Duodenal mucosa (tissue), 2 donors: ENCODE data around the gene DCHS2.

Source experiments
- H3K27ac ChIP-seq: one replicate; pipeline ENCODE4 v1.7.0; 2013; ENCODE audit warnings: low read depth, low read length
- H3K27me3 ChIP-seq, 2 donors: one replicate each; pipeline ENCODE4 v1.7.0; 2013; ENCODE audit warnings: low read length in 2 of 2, control low read depth in 1 of 2; ENCODE audit not compliant: insufficient read depth in 2 of 2, control insufficient read depth in 1 of 2
- H3K36me3 ChIP-seq, 2 donors: one replicate each; pipeline ENCODE4 v1.7.0; 2013; ENCODE audit warnings: low read length in 2 of 2, control low read depth in 1 of 2; ENCODE audit not compliant: insufficient read depth in 2 of 2, control insufficient read depth in 1 of 2
- H3K4me1 ChIP-seq, 2 donors: one replicate each; pipeline ENCODE4 v1.7.0; 2013; ENCODE audit warnings: low read length in 2 of 2, control low read depth in 1 of 2; ENCODE audit not compliant: insufficient read depth in 2 of 2, control insufficient read depth in 1 of 2
- H3K4me3 ChIP-seq, 2 donors: one replicate each; pipeline ENCODE4 v1.7.0; 2013; ENCODE audit warnings: low read length in 2 of 2, low read depth in 1 of 2
- H3K9ac ChIP-seq, 2 donors: one replicate each; pipeline ENCODE4 v1.7.0; 2013; ENCODE audit warnings: low read length in 2 of 2, low read depth in 1 of 2
- H3K9me3 ChIP-seq, 2 donors: one replicate each; pipeline ENCODE4 v1.7.0; 2013; ENCODE audit warnings: low read length in 2 of 2, control low read depth in 1 of 2; ENCODE audit not compliant: control insufficient read depth in 1 of 2

The DCHS2 gene

DNA sequence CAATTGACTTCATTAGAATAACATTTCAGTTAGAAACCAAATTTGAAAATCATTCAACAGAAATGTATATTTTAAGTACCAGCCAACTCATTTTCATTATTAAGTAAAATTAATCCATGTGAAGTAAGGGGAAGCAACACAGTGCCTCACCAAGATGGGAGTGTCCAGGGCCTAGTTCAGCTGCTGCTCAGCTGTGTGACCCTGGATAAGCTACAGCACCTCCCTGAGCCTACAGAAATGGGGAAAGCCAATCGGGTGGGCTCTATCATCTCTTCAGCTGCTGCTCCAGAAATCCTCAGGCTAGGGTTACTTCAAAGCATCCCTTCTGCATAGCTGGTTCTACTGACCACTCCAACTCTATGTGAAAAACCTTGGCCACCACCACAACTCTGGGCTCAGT lies 18.7 kb downstream of the DCHS2 start:
- no peak overlapping the region for H3K9ac ChIP-seq
- no peaks in the 10 kb centered on the region for H3K4me1 ChIP-seq
- no peaks in the 10 kb centered on the region for H3K27me3 ChIP-seq
- H3K27ac ChIP-seq = no peak overlapping the region
- H3K9me3 ChIP-seq = no peaks in the 10 kb centered on the region
- no peaks in the 10 kb centered on the region for H3K36me3 ChIP-seq
- H3K4me3 ChIP-seq = no peak overlapping the region

DNA sequence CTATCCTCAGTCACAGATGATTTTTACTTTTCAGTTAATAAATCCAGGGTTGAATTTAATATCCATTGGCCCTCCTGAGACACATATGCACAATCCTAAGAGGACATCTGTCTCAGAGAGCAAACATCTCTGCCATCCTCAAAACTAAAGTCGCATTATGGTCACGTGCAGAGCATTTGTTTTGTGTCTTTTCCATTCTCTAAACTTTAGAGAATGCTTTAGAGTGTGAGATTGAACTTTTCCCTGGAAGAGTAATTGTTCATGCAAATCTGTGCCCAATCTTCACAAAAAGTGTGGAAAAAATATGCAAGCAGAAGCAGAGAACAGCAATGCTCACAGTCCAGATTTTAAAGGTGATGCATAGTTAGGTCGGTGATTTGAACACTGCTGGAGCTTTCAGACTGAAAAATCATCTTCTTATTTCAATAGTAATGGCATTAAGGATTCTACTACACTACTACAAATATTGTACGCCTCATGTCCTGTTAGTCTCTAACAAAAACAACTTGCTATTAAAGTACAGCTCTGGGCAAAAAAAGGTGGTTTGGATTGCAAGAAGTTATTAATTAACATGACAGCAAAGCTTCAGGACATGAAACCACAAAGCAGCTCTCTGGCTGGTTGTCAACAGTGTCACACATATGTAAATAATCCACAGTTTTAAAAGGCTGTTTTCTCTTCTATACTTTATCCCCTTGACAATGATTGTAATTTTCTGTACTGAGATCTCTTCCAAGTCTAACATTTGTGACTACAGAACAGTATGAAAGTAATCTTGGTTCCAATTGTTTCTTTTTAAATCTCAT lies 19.9 kb downstream of the DCHS2 start:
- H3K36me3 ChIP-seq = no peaks in the 10 kb centered on the region
- H3K4me1 ChIP-seq = no peaks in the 10 kb centered on the region
- no peaks in the 10 kb centered on the region for H3K9me3 ChIP-seq
- no peaks in the 10 kb centered on the region for H3K27me3 ChIP-seq
- no peak overlapping the region for H3K4me3 ChIP-seq
- no peak overlapping the region for H3K9ac ChIP-seq
- no peak overlapping the region for H3K27ac ChIP-seq

GRCh38 chr4:154471032-154471431 lies 20.6 kb downstream of the DCHS2 start:
- Histone ChIP-seq H3K9ac (no peak overlapping the region), H3K27ac (no peak overlapping the region), H3K9me3 (no peaks in the 10 kb centered on the region), H3K4me1 (no peaks in the 10 kb centered on the region), H3K27me3 (no peaks in the 10 kb centered on the region), H3K36me3 (no peaks in the 10 kb centered on the region), H3K4me3 (no peak overlapping the region)

- Histone ChIP-seq H3K9me3 (no peaks in the 10 kb centered on the region), H3K9ac (no peak overlapping the region), H3K36me3 (no peaks in the 10 kb centered on the region), H3K4me1 (no peaks in the 10 kb centered on the region), H3K27ac (no peak overlapping the region), H3K27me3 (no peaks in the 10 kb centered on the region), H3K4me3 (no peak overlapping the region)
Measured at GRCh38 chr4:154467886-154468285, 23.7 kb downstream of the DCHS2 start.

DNA sequence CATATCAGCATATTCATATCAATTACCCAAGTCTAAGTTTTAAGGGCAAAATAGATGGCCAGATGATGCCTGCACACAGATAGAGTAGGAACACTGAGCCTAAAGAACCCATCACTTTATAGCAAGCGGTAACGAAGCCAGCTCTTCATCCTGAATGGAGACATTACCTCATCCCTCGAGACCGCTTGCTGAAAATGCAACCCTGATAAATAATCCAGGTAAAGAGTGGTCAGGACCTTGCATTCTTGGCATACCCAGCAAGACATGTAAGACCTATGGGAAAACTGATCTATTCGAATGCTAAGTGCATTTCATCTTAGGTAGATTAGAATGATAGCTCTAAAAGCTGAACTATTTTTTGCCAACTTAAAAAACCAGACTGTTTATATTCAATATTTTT lies 25.3 kb downstream of the DCHS2 start:
- Histone ChIP-seq H3K27ac (no peak overlapping the region), H3K27me3 (no peaks in the 10 kb centered on the region), H3K9me3 (no peaks in the 10 kb centered on the region), H3K36me3 (no peaks in the 10 kb centered on the region), H3K4me3 (no peak overlapping the region), H3K9ac (no peak overlapping the region), H3K4me1 (no peaks in the 10 kb centered on the region)

- Histone ChIP-seq H3K27ac (no peak overlapping the region), H3K4me1 (no peaks in the 10 kb centered on the region), H3K27me3 (no peaks in the 10 kb centered on the region), H3K4me3 (no peak overlapping the region), H3K36me3 (no peaks in the 10 kb centered on the region), H3K9me3 (no peaks in the 10 kb centered on the region), H3K9ac (no peak overlapping the region)
Measured at GRCh38 chr4:154465085-154465484, 26.5 kb downstream of the DCHS2 start.

DNA sequence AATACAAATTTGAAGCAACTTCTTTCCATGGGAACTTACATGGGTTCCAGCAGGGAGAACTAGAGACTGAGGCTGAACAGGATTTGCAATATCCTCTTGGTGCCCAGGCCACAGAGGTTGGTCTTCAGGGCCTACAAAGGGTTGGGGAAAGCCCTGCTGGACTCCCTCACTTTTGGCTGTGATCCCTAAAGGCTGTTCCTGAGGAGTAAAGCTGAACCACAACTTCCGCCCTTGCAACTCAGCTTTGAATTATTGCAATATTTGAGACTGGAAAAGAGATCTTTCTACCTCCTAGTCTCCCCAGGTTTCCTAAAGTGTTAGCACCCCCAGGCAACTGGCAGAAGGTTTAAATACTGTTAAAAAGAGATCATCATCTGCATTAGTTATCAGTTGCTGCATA lies 26.9 kb downstream of the DCHS2 start:
- H3K9me3 ChIP-seq = no peaks in the 10 kb centered on the region
- no peak overlapping the region for H3K9ac ChIP-seq
- no peaks in the 10 kb centered on the region for H3K36me3 ChIP-seq
- H3K4me1 ChIP-seq = no peaks in the 10 kb centered on the region
- H3K27me3 ChIP-seq = no peaks in the 10 kb centered on the region
- no peak overlapping the region for H3K27ac ChIP-seq
- no peak overlapping the region for H3K4me3 ChIP-seq

DNA sequence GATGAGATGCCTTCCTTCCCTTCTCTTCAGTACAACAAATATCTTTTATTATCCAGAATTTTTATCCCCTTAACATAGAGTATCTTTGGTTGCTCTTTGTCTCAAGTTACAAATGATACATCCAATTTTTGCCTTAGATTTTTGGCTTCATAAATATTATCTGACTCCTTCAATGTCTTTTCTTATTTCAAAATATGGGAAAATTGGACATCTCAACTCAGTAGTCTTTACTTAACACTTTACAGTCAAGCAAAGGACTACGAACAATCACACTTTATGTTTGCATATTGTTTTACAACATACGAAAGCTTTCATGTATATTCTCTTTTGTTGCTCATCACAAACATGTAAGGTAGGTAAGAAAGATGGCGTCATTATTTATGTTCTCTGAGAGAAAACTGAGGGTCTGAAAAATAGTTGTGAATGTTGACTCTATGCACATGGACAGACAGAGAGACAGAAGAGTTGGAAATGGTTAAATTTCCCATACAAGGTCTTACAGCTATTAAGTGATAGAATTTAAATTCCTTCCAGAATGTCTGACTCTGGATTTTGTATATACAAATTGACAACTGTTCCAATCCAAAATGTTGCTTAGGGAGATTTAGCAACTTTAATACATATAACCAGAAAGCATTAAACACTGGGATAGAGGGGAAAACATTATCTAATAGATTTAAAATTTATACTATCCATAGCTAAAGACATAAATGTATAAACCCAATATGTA lies 29.4 kb downstream of the DCHS2 start:
- Histone ChIP-seq H3K9ac (no peak overlapping the region), H3K27me3 (no peaks in the 10 kb centered on the region), H3K36me3 (no peaks in the 10 kb centered on the region), H3K27ac (no peak overlapping the region), H3K4me3 (no peak overlapping the region), H3K4me1 (no peaks in the 10 kb centered on the region), H3K9me3 (no peaks in the 10 kb centered on the region)

GRCh38 chr4:154457471-154457870 lies 34.1 kb downstream of the DCHS2 start:
- H3K36me3 ChIP-seq = no peaks in the 10 kb centered on the region
- H3K27ac ChIP-seq = no peak overlapping the region
- H3K9me3 ChIP-seq = no peaks in the 10 kb centered on the region
- no peaks in the 10 kb centered on the region for H3K27me3 ChIP-seq
- H3K9ac ChIP-seq = no peak overlapping the region
- no peaks in the 10 kb centered on the region for H3K4me1 ChIP-seq
- H3K4me3 ChIP-seq = no peak overlapping the region

- H3K27me3 ChIP-seq = no peaks in the 10 kb centered on the region
- no peak overlapping the region for H3K9ac ChIP-seq
- no peaks in the 10 kb centered on the region for H3K36me3 ChIP-seq
- H3K27ac ChIP-seq = no peak overlapping the region
- no peak overlapping the region for H3K4me3 ChIP-seq
- no peaks in the 10 kb centered on the region for H3K9me3 ChIP-seq
- H3K4me1 ChIP-seq = no peaks in the 10 kb centered on the region
Measured at GRCh38 chr4:154456889-154457288, 34.7 kb downstream of the DCHS2 start.
